Measurements from ENCODE around the gene ZNF431.

DNA sequence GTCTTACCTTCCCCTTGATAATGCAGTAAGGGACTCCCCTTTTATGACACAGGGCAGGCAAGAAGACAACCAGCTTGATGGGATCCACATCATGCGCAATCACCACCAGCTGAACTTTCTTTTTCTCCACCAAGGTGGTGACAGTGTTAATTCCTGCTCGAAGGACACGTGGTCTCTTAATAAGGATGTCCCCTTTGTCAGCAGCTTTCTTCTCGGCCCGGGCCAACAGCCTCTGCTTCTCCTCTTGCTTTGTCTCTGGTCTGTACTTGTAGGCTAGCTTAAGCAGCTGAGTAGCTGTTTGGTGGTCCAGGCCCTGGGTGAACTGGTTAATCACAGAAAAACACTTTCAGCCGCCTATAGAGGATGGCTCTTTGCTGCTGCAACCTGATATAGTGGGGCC lies 8.0 kb downstream of the ZNF431 start:
- TF ChIP-seq, protein P1, sequence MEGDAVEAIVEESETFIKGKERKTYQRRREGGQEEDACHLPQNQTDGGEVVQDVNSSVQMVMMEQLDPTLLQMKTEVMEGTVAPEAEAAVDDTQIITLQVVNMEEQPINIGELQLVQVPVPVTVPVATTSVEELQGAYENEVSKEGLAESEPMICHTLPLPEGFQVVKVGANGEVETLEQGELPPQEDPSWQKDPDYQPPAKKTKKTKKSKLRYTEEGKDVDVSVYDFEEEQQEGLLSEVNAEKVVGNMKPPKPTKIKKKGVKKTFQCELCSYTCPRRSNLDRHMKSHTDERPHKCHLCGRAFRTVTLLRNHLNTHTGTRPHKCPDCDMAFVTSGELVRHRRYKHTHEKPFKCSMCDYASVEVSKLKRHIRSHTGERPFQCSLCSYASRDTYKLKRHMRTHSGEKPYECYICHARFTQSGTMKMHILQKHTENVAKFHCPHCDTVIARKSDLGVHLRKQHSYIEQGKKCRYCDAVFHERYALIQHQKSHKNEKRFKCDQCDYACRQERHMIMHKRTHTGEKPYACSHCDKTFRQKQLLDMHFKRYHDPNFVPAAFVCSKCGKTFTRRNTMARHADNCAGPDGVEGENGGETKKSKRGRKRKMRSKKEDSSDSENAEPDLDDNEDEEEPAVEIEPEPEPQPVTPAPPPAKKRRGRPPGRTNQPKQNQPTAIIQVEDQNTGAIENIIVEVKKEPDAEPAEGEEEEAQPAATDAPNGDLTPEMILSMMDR (IDR thresholded peaks at IDR 0.05; ENCODE audit: extremely low read depth in 1 of 2, insufficient read depth in 1 of 2, low read depth in 1 of 2, low read length in 2 of 2): no peak
- TF ChIP-seq EZH2 (IDR thresholded peaks at IDR 0.05; ENCODE audit: borderline replicate concordance, low read depth, low read length, severe bottlenecking): no peak
- no peak for TF ChIP-seq POLR2A (IDR thresholded peaks at IDR 0.05; ENCODE audit: low read depth, low read length)
- TF ChIP-seq JUN (IDR thresholded peaks at IDR 0.05; ENCODE audit: borderline replicate concordance, insufficient read depth, insufficient read length, low read depth): no peak
- TF ChIP-seq, protein P2, sequence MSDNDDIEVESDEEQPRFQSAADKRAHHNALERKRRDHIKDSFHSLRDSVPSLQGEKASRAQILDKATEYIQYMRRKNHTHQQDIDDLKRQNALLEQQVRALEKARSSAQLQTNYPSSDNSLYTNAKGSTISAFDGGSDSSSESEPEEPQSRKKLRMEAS (IDR thresholded peaks at IDR 0.05; ENCODE audit: insufficient read depth, insufficient read length): no peak
- no peak for TF ChIP-seq POLR2AphosphoS5 (IDR thresholded peaks at IDR 0.05; ENCODE audit: insufficient read depth, low read depth, low read length)
- no peak for TF ChIP-seq FOS (IDR thresholded peaks at IDR 0.05; ENCODE audit: borderline replicate concordance, insufficient read depth, low read length)

All from endothelial cell of umbilical vein (primary cell).